Cardiac fibroblast (primary cell): ENCODE data around the gene GPR63.

ENCODE experiments used
- DNase-seq, 2 donors: peaks; one replicate each; pipeline versions ENCODE4 v3.0.0 to v3.0.0-alpha.2; 2010; ENCODE audit warnings: low read depth in 2 of 2
- H3K4me3 ChIP-seq, 2 donors: replicated peaks in 1 of 2; 1 replicate in 1 of 2; 2 replicates in 1 of 2; pipeline ENCODE4 v1.5.1; 2011; ENCODE audit warnings: low read depth in 2 of 2, low read length in 2 of 2, mild to moderate bottlenecking in 2 of 2, moderate library complexity in 1 of 2
- CTCF ChIP-seq: IDR thresholded peaks from one replicate; pipeline ENCODE4 v1.5.1; 2011; ENCODE audit warnings: low read depth, mild to moderate bottlenecking, low read length, inconsistent platforms

The GPR63 gene

GRCh38 chr6:96864216-96865054 is 27.2 kb upstream of the GPR63 start:
- H3K4me3 ChIP-seq = no peak overlapping the region
- TF ChIP-seq CTCF = no peak
- no peak for DNase-seq

- no peak for DNase-seq
- TF ChIP-seq CTCF = no peak
- H3K4me3 ChIP-seq = no peak overlapping the region
Observed at GRCh38 chr6:96862560-96862959, 25.3 kb upstream of the GPR63 start.

GRCh38 chr6:96861588-96861987 is 24.3 kb upstream of the GPR63 start:
- no peak overlapping the region for H3K4me3 ChIP-seq
- DNase-seq = no peak
- no peak for TF ChIP-seq CTCF

GRCh38 chr6:96856856-96857255 is 19.6 kb upstream of the GPR63 start:
- H3K4me3 ChIP-seq = no peak overlapping the region
- no peak for DNase-seq
- no peak for TF ChIP-seq CTCF

GRCh38 chr6:96853083-96853482 is 15.8 kb upstream of the GPR63 start:
- H3K4me3 ChIP-seq = no peak overlapping the region
- no peak for TF ChIP-seq CTCF
- peak in 1 of 2 donors; percentile 12 for DNase-seq

- DNase-seq = no peak
- TF ChIP-seq CTCF = no peak
- H3K4me3 ChIP-seq = no peak overlapping the region
Observed at GRCh38 chr6:96852605-96853004, 15.3 kb upstream of the GPR63 start.

GRCh38 chr6:96851858-96852257 is 14.6 kb upstream of the GPR63 start:
- TF ChIP-seq CTCF = no peak
- H3K4me3 ChIP-seq = no peak overlapping the region
- DNase-seq = no peak
